ENCODE results near the gene C9orf43. TPM values are rescaled to one million over a fixed set of nuclear protein-coding genes. Genes with fewer than 3 reads are reported as not detected.
A peak's percentile ranks its signal among the peaks of the same experiment; 100 is the strongest.

C9orf43 gene
- polyA plus RNA-seq, 2 of the 4 experiments (the other 2 are of a cell fraction) = 0.50 to 1.0 TPM

- TF ChIP-seq, protein P1, sequence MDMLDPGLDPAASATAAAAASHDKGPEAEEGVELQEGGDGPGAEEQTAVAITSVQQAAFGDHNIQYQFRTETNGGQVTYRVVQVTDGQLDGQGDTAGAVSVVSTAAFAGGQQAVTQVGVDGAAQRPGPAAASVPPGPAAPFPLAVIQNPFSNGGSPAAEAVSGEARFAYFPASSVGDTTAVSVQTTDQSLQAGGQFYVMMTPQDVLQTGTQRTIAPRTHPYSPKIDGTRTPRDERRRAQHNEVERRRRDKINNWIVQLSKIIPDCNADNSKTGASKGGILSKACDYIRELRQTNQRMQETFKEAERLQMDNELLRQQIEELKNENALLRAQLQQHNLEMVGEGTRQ (IDR thresholded peaks at IDR 0.05) = no peak
Measured at GRCh38 chr9:113373256-113373655, 37.3 kb upstream of the C9orf43 start (continued).

DNA sequence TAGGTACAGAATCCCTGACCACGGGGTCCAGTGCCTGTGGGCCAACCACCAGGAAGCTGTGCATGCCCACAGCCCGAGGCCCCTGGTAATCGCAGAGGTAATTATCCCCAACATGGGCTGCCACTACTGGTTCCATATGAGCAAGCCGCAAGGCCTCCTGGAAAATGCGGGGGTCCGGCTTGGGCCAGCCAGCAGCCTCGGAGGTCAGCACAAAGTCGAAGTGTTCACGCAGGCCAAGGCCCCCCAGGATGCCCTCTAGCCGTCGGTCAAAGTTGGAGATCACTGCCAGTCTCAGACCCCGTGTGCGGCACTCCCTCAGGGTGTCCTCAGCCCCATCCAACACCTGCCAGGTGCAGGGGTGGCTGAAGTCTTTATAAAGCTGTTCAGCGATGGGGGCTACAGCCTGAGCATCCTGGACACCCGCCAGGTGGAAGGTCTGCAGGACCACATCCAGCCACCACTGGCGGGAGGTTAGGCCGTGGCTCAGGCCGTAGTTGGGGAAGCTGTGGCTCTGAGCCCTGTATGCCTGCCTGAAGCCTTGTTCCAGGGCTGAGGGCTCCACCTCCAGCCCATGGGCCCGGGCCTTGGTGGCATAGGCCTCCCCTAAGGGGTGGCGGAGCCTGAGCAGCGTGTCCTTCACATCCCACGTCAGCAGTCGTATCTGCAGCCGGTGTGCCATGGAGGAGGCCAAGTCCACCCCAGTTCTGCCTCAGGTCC is 36.7 kb upstream of the C9orf43 start:
- H3K27ac ChIP-seq = no peak overlapping the region
- FAIRE-seq (no peak), DNase-seq (ENCODE audit: low read depth in 1 of 2, low spot score in 1 of 2) (no peak), ATAC-seq (no peak)
- 96% methylated on average over 21 of the region's 24 CpGs for WGBS (ENCODE audit: missing lambda C conversion rate)
- TF ChIP-seq REST (IDR thresholded peaks at IDR 0.05) (no peak), EHMT2 (IDR thresholded peaks at IDR 0.05; ENCODE audit: low read depth) (no peak), BCL3 (IDR thresholded peaks at IDR 0.05) (no peak), MAX (IDR thresholded peaks at IDR 0.05) (no peak), CEBPB (IDR thresholded peaks at IDR 0.05) (no peak), FOXS1 (CRISPR knock-in tag; IDR thresholded peaks at IDR 0.05) (no peak), NFE2L2 (conservative IDR thresholded peaks at IDR 0.05; ENCODE audit: low read length) (no peak), RNF2 (IDR thresholded peaks at IDR 0.05; ENCODE audit: borderline replicate concordance, low read depth) (no peak)
- no peaks in the 10 kb centered on the region for H3K9me3 ChIP-seq
- no peak overlapping the region for H3K4me3 ChIP-seq
- H3K4me1 ChIP-seq = peaks cover 4% of the 10 kb centered on the region; the same call in 2 of the 3 replicates
- ChIA-PET POLR2A (interaction anchor here (1.0 to 1.3 kb wide), 2 partner anchors 34 to 99 kb away, joined by 3 read pairs; partner anchors contain the start of genes CDC26, PRPF4 and WDR31), CTCF (interaction anchor here (0.6 to 1.9 kb wide), 4 partner anchors 12 to 27 kb away, joined by 3 to 7 read pairs (median 4); partner anchors contain the start of gene ALAD)
- no peak overlapping the region for H3K4me2 ChIP-seq

DNA sequence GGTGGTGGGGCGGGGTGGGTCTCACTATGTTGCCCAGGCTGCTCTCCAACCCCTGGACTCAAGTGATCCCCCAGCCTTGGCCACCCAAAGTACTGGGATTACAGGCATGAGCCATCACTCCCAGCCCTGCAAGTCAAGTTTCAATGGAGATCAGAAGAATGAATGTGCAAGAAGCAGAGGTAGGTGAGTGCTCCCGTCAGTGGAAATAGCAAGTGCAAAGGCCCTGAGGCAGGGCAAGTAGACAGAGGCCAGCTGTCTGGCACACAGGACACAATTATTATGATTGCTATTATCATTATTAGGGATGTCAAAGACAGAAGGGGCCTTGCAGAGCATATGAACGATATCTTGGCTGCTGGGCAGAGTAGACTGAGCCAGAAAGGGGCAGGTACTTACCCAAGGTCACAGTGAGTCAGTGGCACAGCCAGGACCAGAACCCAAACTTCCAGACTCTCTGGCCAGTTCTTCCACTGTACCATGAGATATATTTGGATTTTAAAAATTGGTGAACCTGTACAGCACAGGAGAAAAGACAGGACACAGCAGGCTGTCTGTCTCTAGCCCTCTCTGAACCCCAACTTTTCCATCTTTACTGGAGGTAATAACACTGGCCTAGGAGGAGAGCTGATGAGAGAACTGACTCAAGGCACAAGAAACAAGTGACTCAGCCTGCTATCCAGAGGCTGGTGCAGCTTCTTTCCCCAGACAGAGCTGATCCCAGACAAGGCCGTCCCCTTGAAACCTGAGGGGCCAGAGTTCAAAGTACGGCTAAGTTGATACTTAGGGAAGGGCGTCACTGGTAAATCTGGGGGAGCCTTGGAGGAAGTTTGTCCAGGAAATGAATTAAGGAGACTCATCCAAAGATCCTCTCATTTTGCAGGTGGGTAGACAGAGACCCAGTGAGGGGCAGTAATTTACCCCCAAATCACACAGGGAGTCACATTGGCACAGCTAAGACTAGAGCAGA is 35.2 kb upstream of the C9orf43 start:
- H3K4me2 ChIP-seq = peak overlapping the region; percentile 99
- ATAC-seq = no peak
- H3K4me3 ChIP-seq = peak overlapping the region; percentile 58
- DNase-seq (ENCODE audit: low read depth in 1 of 2, low spot score in 1 of 2) = peak; percentile 22
- 61% methylated on average over 5 of the region's 6 CpGs for WGBS (ENCODE audit: missing lambda C conversion rate)
- H3K9me3 ChIP-seq = no peaks in the 10 kb centered on the region
- ChIA-PET CTCF (interaction anchor here (0.6 to 2.7 kb wide), 5 partner anchors 13 to 733 kb away, joined by 3 to 9 read pairs (median 4); partner anchors contain the start of gene ALAD), POLR2A (interaction anchor here (0.7 to 1.5 kb wide), 5 partner anchors 8 to 100 kb away, joined by 3 to 9 read pairs (median 4); partner anchors contain the start of genes CDC26, PRPF4 and WDR31)
- H3K4me1 ChIP-seq = peaks cover 4% of the 10 kb centered on the region; the same call in 2 of the 3 replicates
- TF ChIP-seq CBX2 (IDR thresholded peaks at IDR 0.05; ENCODE audit: borderline replicate concordance, low read depth) = no peak
- no peak for TF ChIP-seq KDM5A (IDR thresholded peaks at IDR 0.05)
- no peak for TF ChIP-seq FOSB (CRISPR knock-in tag; IDR thresholded peaks at IDR 0.05)
- no peak for TF ChIP-seq ZC3H11A (IDR thresholded peaks at IDR 0.05)
- TF ChIP-seq GATA3 (IDR thresholded peaks at IDR 0.05; ENCODE audit: borderline replicate concordance) = no peak
- TF ChIP-seq NFE2L2 (conservative IDR thresholded peaks at IDR 0.05; ENCODE audit: low read length) = no peak
- no peak for TF ChIP-seq POLR2AphosphoS2 (conservative IDR thresholded peaks at IDR 0.05; ENCODE audit: low read length)
- no peak for TF ChIP-seq RCOR1 (IDR thresholded peaks at IDR 0.05; ENCODE audit: low read depth, low read length)
- TF ChIP-seq FOSL2 (IDR thresholded peaks at IDR 0.05) = no peak
- no peak for TF ChIP-seq FOSL2 (CRISPR knock-in tag; IDR thresholded peaks at IDR 0.05)
- TF ChIP-seq MAZ (IDR thresholded peaks at IDR 0.05; ENCODE audit: borderline replicate concordance, low read depth, low read length) = no peak
- no peak for TF ChIP-seq CHD4 (IDR thresholded peaks at IDR 0.05; ENCODE audit: borderline replicate concordance)
- no peak for FAIRE-seq
- H3K27ac ChIP-seq = peak overlapping the region; percentile 81 to 93; a peak in 4 of 6 replicates

All from A549 (cell line).